ENCODE measurements around the gene RASSF3. TPM values are rescaled to one million over a fixed set of nuclear protein-coding genes. Genes with fewer than 3 reads are reported as not detected.

RASSF3 gene
- total and polyA plus RNA-seq, 2 experiments from 2014 or later: 20.6 to 39.6 TPM

- Histone ChIP-seq H3K4me2 (peak overlapping the region; percentile 19; the same call in 1 of the 2 replicates), H2AFZ (no peak overlapping the region), H3K4me1 (ENCODE audit: insufficient read depth) (peaks cover 35% of the 10 kb centered on the region), H3K4me3 (no peak overlapping the region), H3K27me3 (ENCODE audit: insufficient read depth) (no peaks in the 10 kb centered on the region), H4K20me1 (replicated peaks; ENCODE audit: insufficient read depth) (0 out of 2 replicates have a peak, but pooled peaks cover 5% of the 10 kb centered on the region), H3F3A (replicated peaks; ENCODE audit: low read depth) (0 out of 2 replicates have a peak, but pooled peaks cover 7% of the 10 kb centered on the region), H3K9me2 (ENCODE audit: insufficient read depth) (no peaks in the 10 kb centered on the region), H3K36me3 (ENCODE audit: insufficient read depth) (0 out of 2 replicates have a peak, but pooled peaks cover 3% of the 10 kb centered on the region), H3K79me2 (replicated peaks; ENCODE audit: insufficient read depth) (peaks cover under 1% of the 10 kb centered on the region), H3K27ac (ENCODE audit: low read depth) (peak overlapping the region; percentile 64)
- H3K27me3 Mint-ChIP-seq (ENCODE audit: insufficient read depth, low read depth, poor library complexity): peaks cover 7% of the 10 kb centered on the region
- peaks cover 31% of the 10 kb centered on the region for H3K36me3 Mint-ChIP-seq (ENCODE audit: low read depth)
- ATAC-seq (peak; percentile 9; the same call in 2 of the 3 replicates), DNase-seq (ENCODE audit: low spot score) (no peak)
- peak overlapping the region; percentile 33; the same call in 1 of the 2 replicates for H3K27ac Mint-ChIP-seq
- no peak overlapping the region for H3K4me3 Mint-ChIP-seq
- peaks cover 46% of the 10 kb centered on the region for H3K4me1 Mint-ChIP-seq
- no peaks in the 10 kb centered on the region for H3K9me3 Mint-ChIP-seq
- no peak for TF ChIP-seq ETS1 (IDR thresholded peaks at IDR 0.05)
Measured at GRCh38 chr12:64695550-64695949, 85.3 kb downstream of the RASSF3 start.

- Histone ChIP-seq H2AFZ (no peak overlapping the region), H3K4me1 (ENCODE audit: insufficient read depth) (peaks cover 29% of the 10 kb centered on the region), H3K4me3 (no peak overlapping the region), H3K4me2 (no peak overlapping the region), H3K79me2 (replicated peaks; ENCODE audit: insufficient read depth) (no peaks in the 10 kb centered on the region; the same call in 1 of the 2 replicates), H3K27ac (ENCODE audit: low read depth) (no peak overlapping the region), H3F3A (replicated peaks; ENCODE audit: low read depth) (0 out of 2 replicates have a peak, but pooled peaks cover 7% of the 10 kb centered on the region), H3K27me3 (ENCODE audit: insufficient read depth) (no peaks in the 10 kb centered on the region), H3K36me3 (ENCODE audit: insufficient read depth) (0 out of 2 replicates have a peak, but pooled peaks cover 3% of the 10 kb centered on the region), H4K20me1 (replicated peaks; ENCODE audit: insufficient read depth) (0 out of 2 replicates have a peak, but pooled peaks cover 5% of the 10 kb centered on the region), H3K9me2 (ENCODE audit: insufficient read depth) (no peaks in the 10 kb centered on the region)
- Mint-ChIP-seq H3K4me1 (peaks cover 44% of the 10 kb centered on the region), H3K27me3 (ENCODE audit: insufficient read depth, low read depth, poor library complexity) (peaks cover 4% of the 10 kb centered on the region), H3K9me3 (no peaks in the 10 kb centered on the region), H3K27ac (no peak overlapping the region), H3K36me3 (ENCODE audit: low read depth) (peaks cover 31% of the 10 kb centered on the region), H3K4me3 (no peak overlapping the region)
- DNase-seq (ENCODE audit: low spot score) (no peak), ATAC-seq (no peak; the same call in 2 of the 3 replicates)
- TF ChIP-seq CTCF (conservative IDR thresholded peaks at IDR 0.05; ENCODE audit: low read depth in 2 of 2): peak; percentile 42 to 45
- no peak for TF ChIP-seq CREB1 (CRISPR knock-in tag; IDR thresholded peaks at IDR 0.05; ENCODE audit: low read depth)
Measured at GRCh38 chr12:64696080-64696741, 85.9 kb downstream of the RASSF3 start.

- H3K4me1 ChIP-seq (ENCODE audit: insufficient read depth): peaks cover 4% of the 10 kb centered on the region; the same call in 1 of the 2 replicates
- no peak for ATAC-seq
- H4K20me1 ChIP-seq (replicated peaks; ENCODE audit: insufficient read depth): 0 out of 2 replicates have a peak, but pooled peaks cover 5% of the 10 kb centered on the region
- H3K4me2 ChIP-seq: no peak overlapping the region
- 0 out of 2 replicates have a peak, but pooled peaks cover 3% of the 10 kb centered on the region for H3K36me3 ChIP-seq (ENCODE audit: insufficient read depth)
- 0 out of 2 replicates have a peak, but pooled peaks cover 7% of the 10 kb centered on the region for H3F3A ChIP-seq (replicated peaks; ENCODE audit: low read depth)
- Mint-ChIP-seq H3K4me1 (peaks cover 16% of the 10 kb centered on the region), H3K4me3 (no peak overlapping the region), H3K27ac (no peak overlapping the region), H3K27me3 (ENCODE audit: insufficient read depth, low read depth, poor library complexity) (peaks cover 2% of the 10 kb centered on the region), H3K36me3 (ENCODE audit: low read depth) (peaks cover 19% of the 10 kb centered on the region), H3K9me3 (no peaks in the 10 kb centered on the region)
- no peak overlapping the region for H2AFZ ChIP-seq
- H3K79me2 ChIP-seq (replicated peaks; ENCODE audit: insufficient read depth): no peaks in the 10 kb centered on the region
- no peak overlapping the region for H3K4me3 ChIP-seq
- H3K27me3 ChIP-seq (ENCODE audit: insufficient read depth): no peaks in the 10 kb centered on the region
- no peak for DNase-seq (ENCODE audit: low spot score)
- no peaks in the 10 kb centered on the region for H3K9me2 ChIP-seq (ENCODE audit: insufficient read depth)
- no peak overlapping the region for H3K27ac ChIP-seq (ENCODE audit: low read depth)
- TF ChIP-seq REST (IDR thresholded peaks at IDR 0.05; ENCODE audit: unreplicated experiment) (no peak), POLR2AphosphoS5 (IDR thresholded peaks at IDR 0.05; ENCODE audit: low read depth) (no peak), CTCF (conservative IDR thresholded peaks at IDR 0.05; ENCODE audit: low read depth in 2 of 2) (no peak), JUNB (IDR thresholded peaks at IDR 0.05; ENCODE audit: unreplicated experiment) (no peak)
Measured at GRCh38 chr12:64699504-64700115, 89.3 kb downstream of the RASSF3 start.
